GM13977 (cell line): ENCODE results near the gene DLX4.

Source experiments
- DNase-seq: peaks from one replicate; pipeline ENCODE4 v3.0.0; 2012; ENCODE audit warnings: low spot score
- CTCF ChIP-seq: IDR thresholded peaks from 2 replicates; pipeline ENCODE4 v1.5.1; 2012; ENCODE audit warnings: mild to moderate bottlenecking, control low read depth; ENCODE audit not compliant: insufficient read depth; ENCODE audit errors: extremely low read depth, missing control alignments
- in situ Hi-C: fragments of 300-500 bp; cut with MboI; formaldehyde crosslinking; loops from one replicate; pipeline ENCODE4 v1.12.0; 2022; ENCODE audit warnings: low sequenced_read_pairs, low pct_unique_long_range_greater_than_20kb, mixed read lengths, inconsistent platforms; ENCODE audit not compliant: unreplicated experiment

DLX4 gene

GRCh38 chr17:49967205-49967604, 1.8 kb upstream of the DLX4 start:
- in situ Hi-C loops, result no loop called here
- no peak for TF ChIP-seq CTCF
- DNase-seq, result no peak

- DNase-seq, result no peak
- in situ Hi-C loops, result no loop called here
- TF ChIP-seq CTCF, result no peak
Measured at GRCh38 chr17:49967621-49968404, 1.2 kb upstream of the DLX4 start.

GRCh38 chr17:49968405-49969133, 421 bp upstream of the DLX4 start:
- TF ChIP-seq CTCF, result no peak
- peak; percentile 87 for DNase-seq
- in situ Hi-C loops, result no loop called here

GRCh38 chr17:49969795-49970389, 902 bp downstream of the DLX4 start:
- TF ChIP-seq CTCF, result no peak
- in situ Hi-C loops, result no loop called here
- DNase-seq, result peak; percentile 54

- in situ Hi-C loops, result no loop called here
- DNase-seq, result no peak
- TF ChIP-seq CTCF, result no peak
Measured at GRCh38 chr17:49970498-49970897, 1.5 kb downstream of the DLX4 start.

GRCh38 chr17:49971199-49971847, 2.3 kb downstream of the DLX4 start:
- DNase-seq, result no peak
- TF ChIP-seq CTCF, result no peak
- in situ Hi-C loops, result no loop called here
